OCI-LY1 (cell line): Measurements from ENCODE around the gene CUTA.

Source experiments
- CTCF ChIP-seq: fragments of 200-600 bp; sonication (generic), shearing (Covaris generic); IDR thresholded peaks from 2 replicates; pipeline ENCODE4 v1.5.1; 2017; ENCODE audit warnings: mild to moderate bottlenecking, antibody characterized with exemption, low read length, moderate library complexity, mixed read lengths
- EZH2 ChIP-seq: fragments of 200-600 bp; sonication (generic), shearing (Covaris generic); IDR thresholded peaks from 2 replicates; pipeline ENCODE4 v1.8.0; 2017; ENCODE audit warnings: borderline replicate concordance, mixed run types, mild to moderate bottlenecking, antibody characterized with exemption, low read length, moderate library complexity, mixed read lengths

GRCh38 chr6:33390767-33391277 is 27.1 kb downstream of the CUTA start:
- TF ChIP-seq CTCF = no peak
- no peak for TF ChIP-seq EZH2
